Omental fat pad (tissue), 4 donors: ENCODE data around the gene CFAP107. TPM values are rescaled to one million over a fixed set of nuclear protein-coding genes. Genes with fewer than 3 reads are reported as not detected.

ENCODE experiments used
- ATAC-seq: fragments of 150-250 bp; one replicate; pipeline ENCODE4 v1.9.1; 2016; ENCODE audit warnings: mild to moderate bottlenecking, moderate library complexity; ENCODE audit not compliant: low FRiP score
- DNase-seq: peaks from one replicate; pipeline ENCODE4 v3.0.0-alpha.2; 2019; ENCODE audit warnings: low spot score
- total RNA-seq, 4 donors: library from RNA; depleted of rRNA; stranded (reverse); fragments of >200 nt; gene quantifications; one replicate each; pipeline ENCODE4 v1.1.0, GENCODE V29; 2016
- TF ChIP-seq, protein P1 (sequence below), 3 donors: fragments of 450-650 bp; IDR thresholded peaks; one replicate each; pipeline ENCODE4 v1.5.1; 2016 to 2017; ENCODE audit warnings: antibody characterized with exemption in 3 of 3, mild to moderate bottlenecking in 3 of 3, moderate library complexity in 2 of 3

The CFAP107 gene
- total RNA-seq, 4 donors from 2014 or later: not detected

DNA sequence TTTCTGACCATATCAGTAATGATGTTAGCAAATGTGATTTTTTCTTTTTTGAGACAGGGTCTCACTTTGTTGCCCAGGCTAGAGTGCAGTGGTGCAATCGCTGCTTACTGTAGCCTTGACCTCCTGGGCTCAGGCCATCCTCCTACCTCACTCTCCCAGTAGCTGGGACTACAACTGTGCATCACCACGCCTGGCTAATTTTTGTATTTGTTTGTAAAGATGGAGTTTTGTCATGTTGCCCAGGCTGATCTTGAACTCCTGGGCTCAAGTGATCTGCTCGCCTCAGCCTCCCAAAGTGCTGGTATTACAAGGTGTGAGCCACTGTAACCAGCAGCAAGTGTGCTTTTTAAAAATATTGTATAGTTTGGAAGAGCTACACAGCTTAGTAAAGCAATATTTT is 4.1 kb upstream of the CFAP107 start:
- DNase-seq (no peak), ATAC-seq (no peak)
- TF ChIP-seq, protein P1, sequence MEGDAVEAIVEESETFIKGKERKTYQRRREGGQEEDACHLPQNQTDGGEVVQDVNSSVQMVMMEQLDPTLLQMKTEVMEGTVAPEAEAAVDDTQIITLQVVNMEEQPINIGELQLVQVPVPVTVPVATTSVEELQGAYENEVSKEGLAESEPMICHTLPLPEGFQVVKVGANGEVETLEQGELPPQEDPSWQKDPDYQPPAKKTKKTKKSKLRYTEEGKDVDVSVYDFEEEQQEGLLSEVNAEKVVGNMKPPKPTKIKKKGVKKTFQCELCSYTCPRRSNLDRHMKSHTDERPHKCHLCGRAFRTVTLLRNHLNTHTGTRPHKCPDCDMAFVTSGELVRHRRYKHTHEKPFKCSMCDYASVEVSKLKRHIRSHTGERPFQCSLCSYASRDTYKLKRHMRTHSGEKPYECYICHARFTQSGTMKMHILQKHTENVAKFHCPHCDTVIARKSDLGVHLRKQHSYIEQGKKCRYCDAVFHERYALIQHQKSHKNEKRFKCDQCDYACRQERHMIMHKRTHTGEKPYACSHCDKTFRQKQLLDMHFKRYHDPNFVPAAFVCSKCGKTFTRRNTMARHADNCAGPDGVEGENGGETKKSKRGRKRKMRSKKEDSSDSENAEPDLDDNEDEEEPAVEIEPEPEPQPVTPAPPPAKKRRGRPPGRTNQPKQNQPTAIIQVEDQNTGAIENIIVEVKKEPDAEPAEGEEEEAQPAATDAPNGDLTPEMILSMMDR (IDR thresholded peaks at IDR 0.05): no peak

DNA sequence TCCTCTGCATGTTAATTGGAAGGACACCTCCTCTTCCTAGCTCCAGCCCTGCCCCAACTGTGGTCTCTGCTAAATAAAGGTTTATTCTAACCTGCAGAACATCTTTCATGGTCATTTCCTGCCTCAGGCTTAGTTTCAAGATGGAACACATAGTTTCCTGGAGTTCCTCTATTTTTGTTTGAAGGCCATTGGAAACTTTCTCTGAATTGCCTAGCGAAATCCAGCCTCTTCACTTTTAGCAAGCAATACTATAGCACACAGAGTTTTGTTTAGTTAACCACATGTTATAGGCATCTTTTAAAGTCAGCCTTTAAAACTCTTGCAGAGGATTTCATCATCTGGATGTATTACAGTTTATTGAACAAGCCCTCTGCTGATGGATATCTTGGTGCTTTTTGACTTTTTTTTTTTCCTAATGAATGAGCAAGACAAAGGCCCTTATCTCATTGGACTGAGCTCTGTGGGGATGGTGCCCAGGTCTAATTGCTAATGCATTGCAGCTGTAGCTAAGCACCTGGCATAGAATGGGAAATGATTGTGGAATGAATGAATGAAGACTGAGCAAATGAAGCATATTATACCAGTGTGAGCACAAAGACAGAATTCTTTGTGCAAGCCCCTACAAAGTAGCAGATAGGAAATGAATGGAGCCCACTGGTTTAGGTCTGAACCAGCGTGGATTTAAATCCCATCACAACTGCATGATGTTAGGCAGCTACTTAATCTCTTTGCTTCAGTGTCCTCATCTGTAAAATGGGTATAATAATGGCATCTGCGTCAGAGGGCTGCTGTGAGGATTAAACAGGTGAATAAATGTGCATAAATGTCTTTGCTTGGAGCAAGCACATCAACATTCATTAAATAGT is 641 bp upstream of the CFAP107 start:
- DNase-seq: no peak
- no peak for ATAC-seq
- TF ChIP-seq, protein P1 (IDR thresholded peaks at IDR 0.05): no peak

DNA sequence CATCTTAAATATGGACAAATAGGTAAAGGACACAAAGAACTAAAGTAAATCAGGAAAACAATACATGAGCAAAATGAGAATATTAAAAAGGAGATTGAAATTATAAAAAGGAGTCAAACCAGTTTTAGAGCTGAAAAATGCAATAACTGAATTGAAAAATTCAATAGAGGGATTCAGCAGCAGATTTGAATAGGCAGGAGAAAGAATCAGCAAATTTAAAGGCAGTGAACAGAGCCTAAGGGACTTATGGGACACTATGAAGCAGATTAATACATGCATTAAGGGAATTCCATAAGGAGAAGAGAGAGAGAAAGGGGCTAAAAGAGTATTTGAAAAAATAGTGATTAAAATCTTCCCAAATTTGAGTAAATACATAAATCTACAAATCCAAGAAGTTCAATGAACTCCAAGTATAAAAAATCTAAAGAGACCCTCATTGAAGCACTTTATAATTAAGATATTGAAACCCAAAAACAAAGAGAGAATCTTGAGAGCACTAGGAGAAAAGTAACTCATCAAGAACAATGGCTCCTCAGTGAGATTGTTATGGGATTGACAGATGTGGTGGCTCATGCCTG is 2.9 kb downstream of the CFAP107 start:
- DNase-seq (no peak), ATAC-seq (no peak)
- TF ChIP-seq, protein P1 (IDR thresholded peaks at IDR 0.05): no peak

DNA sequence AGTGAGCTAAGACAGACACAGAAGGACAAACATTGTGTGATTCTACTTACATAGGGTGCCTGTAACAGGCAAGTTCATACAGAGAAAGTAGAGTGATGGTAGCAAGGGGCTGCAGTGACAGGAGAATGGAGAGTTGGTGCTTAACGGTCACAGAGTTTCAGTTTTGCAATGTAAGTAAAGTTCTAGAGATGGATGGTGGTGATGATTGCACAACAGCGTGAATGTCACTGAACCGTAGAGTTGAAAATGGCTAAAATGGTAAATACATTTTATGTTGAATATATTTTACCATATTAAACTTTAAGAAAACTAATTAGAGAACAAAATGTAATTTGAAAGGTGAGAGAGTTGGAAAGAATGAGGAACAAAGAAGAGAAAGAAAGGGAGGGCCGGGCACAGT is 8.7 kb downstream of the CFAP107 start:
- no peak for DNase-seq

DNA sequence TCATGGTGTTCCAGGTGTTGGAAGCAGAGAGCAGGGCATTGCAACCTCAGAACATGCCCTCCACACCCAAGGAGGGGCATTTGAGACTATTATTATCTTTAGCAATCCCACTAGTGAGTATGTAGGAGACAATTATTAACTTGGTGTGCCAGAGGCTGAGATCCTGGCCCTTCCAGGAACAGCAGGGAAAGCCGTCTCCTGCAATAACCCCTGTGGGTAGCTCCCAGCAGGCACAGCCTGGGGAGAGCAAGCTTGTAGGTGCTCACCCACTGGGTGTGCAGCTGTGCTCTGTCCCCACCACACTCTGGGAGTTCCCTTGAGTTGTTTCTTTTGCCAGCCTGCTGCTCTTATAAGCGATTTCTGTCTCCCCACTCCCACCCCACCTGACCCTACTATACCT is 10.3 kb downstream of the CFAP107 start:
- ATAC-seq (no peak), DNase-seq (no peak)
- TF ChIP-seq, protein P1 (IDR thresholded peaks at IDR 0.05): no peak

More for the DNA sequence above, 8.7 kb downstream of the CFAP107 start:
- TF ChIP-seq, protein P1 (IDR thresholded peaks at IDR 0.05): no peak
- no peak for ATAC-seq

DNA sequence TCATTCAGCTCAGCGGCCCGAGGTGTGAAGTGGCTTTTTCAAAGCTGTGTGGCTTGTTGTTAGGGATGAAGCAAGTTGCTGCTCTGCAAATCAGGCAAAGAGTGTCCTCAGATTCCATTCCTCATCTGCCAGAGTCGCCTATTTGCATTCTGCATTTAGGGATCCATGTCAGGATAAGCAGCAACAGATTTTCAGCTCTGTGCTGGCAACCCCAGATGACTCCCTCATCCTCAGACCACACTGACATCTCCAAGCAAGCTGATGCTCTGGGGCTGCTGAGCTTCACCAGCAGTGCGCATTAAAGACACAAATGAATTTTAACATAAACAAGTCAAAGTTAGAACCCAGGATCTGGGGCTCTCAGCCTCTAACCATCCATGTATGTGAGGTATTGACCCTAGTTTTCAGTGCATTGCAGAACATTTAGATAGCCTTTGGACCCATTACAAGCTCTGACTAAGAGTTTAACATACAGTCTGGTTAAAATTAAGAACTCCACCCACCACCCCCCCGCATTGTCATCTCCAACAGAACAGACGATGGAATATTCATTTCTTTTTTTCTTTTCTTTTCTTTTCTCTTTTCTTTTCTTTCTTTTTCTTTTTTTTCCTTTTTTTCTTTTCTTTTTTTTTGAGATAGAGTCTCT is 10.9 kb downstream of the CFAP107 start:
- ATAC-seq: no peak
- DNase-seq: no peak
- TF ChIP-seq, protein P1 (IDR thresholded peaks at IDR 0.05): no peak
